Ascending aorta (tissue), 2 donors: Measurements from ENCODE around the gene PMP22. TPM values are rescaled to one million over a fixed set of nuclear protein-coding genes. Genes with fewer than 3 reads are reported as not detected.

Source experiments
- DNase-seq, 2 donors: peaks; one replicate each; pipeline ENCODE4 v3.0.0-alpha.2; 2019; ENCODE audit warnings: low spot score in 2 of 2
- H3K27ac ChIP-seq, 2 donors: fragments of 200-600 bp; sonication (generic); one replicate each; pipeline ENCODE4 v1.5.1; 2016 to 2017; ENCODE audit warnings: mild to moderate bottlenecking in 1 of 2
- H3K27me3 ChIP-seq: fragments of 200-600 bp; sonication (generic); one replicate; pipeline ENCODE4 v1.5.1; 2017
- H3K36me3 ChIP-seq, 2 donors: fragments of 200-600 bp; sonication (generic); one replicate each; pipeline ENCODE4 v1.5.1; 2016
- H3K4me1 ChIP-seq, 2 donors: fragments of 200-600 bp; sonication (generic); one replicate each; pipeline ENCODE4 v1.5.1; 2016 to 2017; ENCODE audit warnings: mild to moderate bottlenecking in 1 of 2
- H3K4me3 ChIP-seq, 2 donors: fragments of 200-600 bp; sonication (generic); one replicate each; pipeline ENCODE4 v1.5.1; 2016 to 2017; ENCODE audit warnings: mild to moderate bottlenecking in 1 of 2
- H3K9me3 ChIP-seq, 2 donors: fragments of 200-600 bp; sonication (generic); one replicate each; pipeline ENCODE4 v1.5.1; 2016
- CTCF ChIP-seq, 3 experiments: fragments of 200-600 bp in 2 of 3; fragments of 450-650 bp in 1 of 3; sonication (generic) in 2 of 3; IDR thresholded peaks; one replicate each; pipeline ENCODE4 v1.5.1; 2016 to 2019; ENCODE audit warnings: antibody characterized with exemption in 3 of 3, mild to moderate bottlenecking in 1 of 3, moderate library complexity in 1 of 3
- intact Hi-C: fragments of 100-400 bp; cut with DNase I; formaldehyde crosslinking; loops from one replicate; pipeline ENCODE4 v1.15.1; 2023
- total RNA-seq: library from RNA; depleted of rRNA; stranded (reverse); fragments of >200 nt; gene quantifications from one replicate; pipeline ENCODE4 v1.1.0, GENCODE V29; 2016

Gene PMP22
- total RNA-seq, 1 donor from 2014 or later, result 199 TPM

- H3K4me1 ChIP-seq, result no peaks in the 10 kb centered on the region
- DNase-seq, result no peak
- intact Hi-C loops, result no loop called here
- no peaks in the 10 kb centered on the region for H3K27me3 ChIP-seq
- H3K27ac ChIP-seq, result no peak overlapping the region
- no peak overlapping the region for H3K4me3 ChIP-seq
- TF ChIP-seq CTCF (IDR thresholded peaks at IDR 0.05), result no peak
- H3K36me3 ChIP-seq, result no peaks in the 10 kb centered on the region
- H3K9me3 ChIP-seq, result no peaks in the 10 kb centered on the region
Measured at GRCh38 chr17:15284537-15284936, 19.4 kb upstream of the PMP22 start.

- Histone ChIP-seq H3K9me3 (no peaks in the 10 kb centered on the region), H3K4me1 (no peaks in the 10 kb centered on the region), H3K36me3 (no peaks in the 10 kb centered on the region), H3K4me3 (no peak overlapping the region), H3K27me3 (no peaks in the 10 kb centered on the region), H3K27ac (no peak overlapping the region)
- no peak for TF ChIP-seq CTCF (IDR thresholded peaks at IDR 0.05)
- DNase-seq, result no peak
- intact Hi-C loops, result no loop called here
Measured at GRCh38 chr17:15284107-15284506, 19.0 kb upstream of the PMP22 start.

- H3K9me3 ChIP-seq, result no peaks in the 10 kb centered on the region
- no peaks in the 10 kb centered on the region for H3K27me3 ChIP-seq
- H3K36me3 ChIP-seq, result no peaks in the 10 kb centered on the region
- no peaks in the 10 kb centered on the region for H3K4me1 ChIP-seq
- intact Hi-C loops, result no loop called here
- no peak for DNase-seq
- TF ChIP-seq CTCF (IDR thresholded peaks at IDR 0.05), result no peak
- H3K4me3 ChIP-seq, result no peak overlapping the region
- no peak overlapping the region for H3K27ac ChIP-seq
Measured at GRCh38 chr17:15281909-15282308, 16.8 kb upstream of the PMP22 start.

GRCh38 chr17:15278924-15279477, 13.9 kb upstream of the PMP22 start:
- Histone ChIP-seq H3K36me3 (no peaks in the 10 kb centered on the region), H3K4me3 (no peak overlapping the region), H3K27me3 (no peaks in the 10 kb centered on the region), H3K9me3 (no peaks in the 10 kb centered on the region), H3K4me1 (no peaks in the 10 kb centered on the region), H3K27ac (no peak overlapping the region)
- no peak for DNase-seq
- intact Hi-C loops, result no loop called here
- TF ChIP-seq CTCF (IDR thresholded peaks at IDR 0.05), result no peak

- intact Hi-C loops, result no loop called here
- H3K4me3 ChIP-seq, result peak overlapping the region in 1 of 2 donors; percentile 10
- DNase-seq, result no peak
- H3K9me3 ChIP-seq, result no peaks in the 10 kb centered on the region
- no peak for TF ChIP-seq CTCF (IDR thresholded peaks at IDR 0.05)
- H3K4me1 ChIP-seq, result no peaks in the 10 kb centered on the region
- no peak overlapping the region for H3K27ac ChIP-seq
- no peaks in the 10 kb centered on the region for H3K27me3 ChIP-seq
- no peaks in the 10 kb centered on the region for H3K36me3 ChIP-seq
Measured at GRCh38 chr17:15278380-15278779, 13.3 kb upstream of the PMP22 start.

- H3K36me3 ChIP-seq, result no peaks in the 10 kb centered on the region
- no peak overlapping the region for H3K4me3 ChIP-seq
- H3K9me3 ChIP-seq, result no peaks in the 10 kb centered on the region
- no peaks in the 10 kb centered on the region for H3K27me3 ChIP-seq
- no peaks in the 10 kb centered on the region for H3K4me1 ChIP-seq
- DNase-seq, result no peak
- intact Hi-C loops, result no loop called here
- TF ChIP-seq CTCF (IDR thresholded peaks at IDR 0.05), result no peak
- no peak overlapping the region for H3K27ac ChIP-seq
Measured at GRCh38 chr17:15274017-15274416, 8.9 kb upstream of the PMP22 start.
